ENCODE results near the gene ALDH8A1.

ALDH8A1 gene

GRCh38 chr6:134950482-134950881, 581 bp upstream of the ALDH8A1 start:
- no peak overlapping the region for H3K9ac ChIP-seq (ENCODE audit: low read length)
- no peak overlapping the region for H3K4me3 ChIP-seq (ENCODE audit: low read depth in 1 of 2, low read length in 2 of 2)
- no peaks in the 10 kb centered on the region for H3K36me3 ChIP-seq (ENCODE audit: insufficient read depth, low read length)
- H3K27ac ChIP-seq (ENCODE audit: low read depth, low read length) = no peak overlapping the region
- no peaks in the 10 kb centered on the region for H3K4me1 ChIP-seq (ENCODE audit: insufficient read depth, low read length)
- H3K27me3 ChIP-seq (ENCODE audit: control insufficient read depth in 1 of 2, insufficient read depth in 2 of 2, low read length in 2 of 2) = no peaks in the 10 kb centered on the region
- H3K9me3 ChIP-seq (ENCODE audit: low read length) = no peaks in the 10 kb centered on the region

DNA sequence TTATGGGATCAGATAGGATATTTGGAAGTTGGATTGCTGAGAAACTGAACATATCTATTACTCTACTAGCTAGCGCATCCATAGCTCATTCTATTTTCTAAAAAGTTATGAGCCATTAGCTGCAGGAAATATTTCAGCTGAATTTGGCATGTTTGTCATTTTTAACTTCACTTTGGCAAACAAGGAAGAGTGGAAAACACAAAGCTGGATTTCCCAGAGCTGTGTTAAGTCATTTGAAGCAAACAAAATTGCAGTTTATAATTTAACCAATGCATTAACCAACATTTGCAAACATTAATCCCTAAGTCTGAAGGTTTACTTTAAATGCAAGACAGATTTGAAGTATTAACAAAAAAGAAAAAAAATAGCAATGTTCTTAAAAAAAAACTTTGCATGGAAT, 1.2 kb downstream of the ALDH8A1 start:
- Histone ChIP-seq H3K36me3 (ENCODE audit: insufficient read depth, low read length) (no peaks in the 10 kb centered on the region), H3K9ac (ENCODE audit: low read length) (no peak overlapping the region), H3K9me3 (ENCODE audit: low read length) (no peaks in the 10 kb centered on the region), H3K4me3 (ENCODE audit: low read depth in 1 of 2, low read length in 2 of 2) (no peak overlapping the region), H3K27me3 (ENCODE audit: control insufficient read depth in 1 of 2, insufficient read depth in 2 of 2, low read length in 2 of 2) (no peaks in the 10 kb centered on the region), H3K4me1 (ENCODE audit: insufficient read depth, low read length) (no peaks in the 10 kb centered on the region), H3K27ac (ENCODE audit: low read depth, low read length) (no peak overlapping the region)

GRCh38 chr6:134948142-134948541, 1.8 kb downstream of the ALDH8A1 start:
- H3K27ac ChIP-seq (ENCODE audit: low read depth, low read length) = no peak overlapping the region
- H3K4me3 ChIP-seq (ENCODE audit: low read depth in 1 of 2, low read length in 2 of 2) = no peak overlapping the region
- H3K4me1 ChIP-seq (ENCODE audit: insufficient read depth, low read length) = no peaks in the 10 kb centered on the region
- H3K36me3 ChIP-seq (ENCODE audit: insufficient read depth, low read length) = no peaks in the 10 kb centered on the region
- H3K27me3 ChIP-seq (ENCODE audit: control insufficient read depth in 1 of 2, insufficient read depth in 2 of 2, low read length in 2 of 2) = no peaks in the 10 kb centered on the region
- H3K9ac ChIP-seq (ENCODE audit: low read length) = no peak overlapping the region
- H3K9me3 ChIP-seq (ENCODE audit: low read length) = no peaks in the 10 kb centered on the region

DNA sequence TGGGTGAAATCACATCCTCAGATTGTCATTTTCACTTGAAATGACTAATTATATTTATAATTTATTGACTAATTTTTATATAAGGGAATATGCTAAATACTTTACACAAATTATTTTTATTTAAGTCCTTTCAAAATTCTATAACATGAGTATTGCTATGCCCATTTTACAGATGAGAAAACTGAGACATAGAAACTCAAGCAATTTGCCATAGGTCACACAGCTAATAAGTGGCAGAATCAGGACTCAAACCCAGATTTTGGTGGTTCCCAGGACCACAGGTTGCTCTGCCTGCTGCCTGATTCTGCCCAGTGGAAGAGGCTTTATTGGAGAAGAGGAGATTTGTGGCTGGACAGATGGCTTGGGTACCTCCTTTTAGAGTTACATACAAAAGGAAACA, 4.9 kb downstream of the ALDH8A1 start:
- no peak overlapping the region for H3K27ac ChIP-seq (ENCODE audit: low read depth, low read length)
- no peak overlapping the region for H3K4me3 ChIP-seq (ENCODE audit: low read depth in 1 of 2, low read length in 2 of 2)
- no peak overlapping the region for H3K9ac ChIP-seq (ENCODE audit: low read length)
- no peaks in the 10 kb centered on the region for H3K36me3 ChIP-seq (ENCODE audit: insufficient read depth, low read length)
- no peaks in the 10 kb centered on the region for H3K4me1 ChIP-seq (ENCODE audit: insufficient read depth, low read length)
- no peaks in the 10 kb centered on the region for H3K9me3 ChIP-seq (ENCODE audit: low read length)
- no peaks in the 10 kb centered on the region for H3K27me3 ChIP-seq (ENCODE audit: control insufficient read depth in 1 of 2, insufficient read depth in 2 of 2, low read length in 2 of 2)

DNA sequence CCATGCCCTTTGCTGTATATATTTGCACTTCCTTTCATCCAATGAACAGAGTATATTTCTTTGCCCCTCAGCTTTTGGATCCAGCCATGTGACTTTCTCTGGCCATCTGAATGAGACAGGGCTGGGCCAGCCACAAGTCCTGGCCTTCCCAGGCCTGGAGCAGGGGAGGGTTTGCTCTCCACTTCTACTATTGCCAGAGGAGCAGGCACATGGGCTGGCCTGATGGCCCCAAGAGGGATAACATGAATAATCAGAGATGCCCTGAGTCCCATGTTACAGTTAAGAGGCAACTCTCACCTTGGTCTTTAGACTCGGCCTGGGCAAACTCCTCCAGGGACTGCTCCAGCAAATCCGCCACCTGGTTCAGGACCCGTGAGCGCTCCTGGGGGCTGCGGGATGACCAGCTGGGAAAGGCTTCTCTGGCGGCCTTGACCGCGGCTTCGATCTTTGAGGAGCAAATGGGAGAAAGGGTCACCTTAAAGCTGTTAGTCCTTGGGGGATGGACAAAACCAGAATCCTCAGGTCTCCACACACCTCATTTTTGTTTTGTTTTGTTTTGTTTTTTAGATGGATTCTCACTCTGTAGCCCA, 6.3 kb downstream of the ALDH8A1 start:
- no peak overlapping the region for H3K9ac ChIP-seq (ENCODE audit: low read length)
- no peak overlapping the region for H3K4me3 ChIP-seq (ENCODE audit: low read depth in 1 of 2, low read length in 2 of 2)
- H3K27ac ChIP-seq (ENCODE audit: low read depth, low read length) = no peak overlapping the region
- no peaks in the 10 kb centered on the region for H3K36me3 ChIP-seq (ENCODE audit: insufficient read depth, low read length)
- no peaks in the 10 kb centered on the region for H3K4me1 ChIP-seq (ENCODE audit: insufficient read depth, low read length)
- no peaks in the 10 kb centered on the region for H3K9me3 ChIP-seq (ENCODE audit: low read length)
- no peaks in the 10 kb centered on the region for H3K27me3 ChIP-seq (ENCODE audit: control insufficient read depth in 1 of 2, insufficient read depth in 2 of 2, low read length in 2 of 2)

GRCh38 chr6:134938896-134939295, 11.0 kb downstream of the ALDH8A1 start:
- H3K27me3 ChIP-seq (ENCODE audit: control insufficient read depth in 1 of 2, insufficient read depth in 2 of 2, low read length in 2 of 2) = no peaks in the 10 kb centered on the region
- H3K4me1 ChIP-seq (ENCODE audit: insufficient read depth, low read length) = no peaks in the 10 kb centered on the region
- H3K9me3 ChIP-seq (ENCODE audit: low read length) = no peaks in the 10 kb centered on the region
- H3K27ac ChIP-seq (ENCODE audit: low read depth, low read length) = no peak overlapping the region
- H3K9ac ChIP-seq (ENCODE audit: low read length) = no peak overlapping the region
- H3K36me3 ChIP-seq (ENCODE audit: insufficient read depth, low read length) = no peaks in the 10 kb centered on the region
- no peak overlapping the region for H3K4me3 ChIP-seq (ENCODE audit: low read depth in 1 of 2, low read length in 2 of 2)

DNA sequence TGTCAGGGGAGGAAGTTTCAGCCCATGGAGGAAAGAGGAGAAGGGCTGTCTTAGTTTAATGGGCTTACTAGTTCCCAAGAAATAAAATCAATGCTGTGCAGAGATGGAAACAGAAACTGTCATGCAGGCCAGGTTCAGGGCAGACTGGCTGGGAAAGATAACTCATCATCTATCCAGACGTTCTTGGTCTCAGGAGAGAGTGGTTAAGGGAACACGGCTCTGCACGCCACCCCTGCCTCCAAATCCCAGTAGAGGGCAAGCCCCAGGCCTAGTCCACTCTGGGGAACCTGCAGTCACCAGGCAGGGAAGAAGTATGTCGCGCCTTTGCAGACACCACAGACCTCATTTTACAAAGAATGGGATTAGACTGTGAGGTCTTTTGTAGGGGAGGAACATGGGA, 12.5 kb downstream of the ALDH8A1 start:
- Histone ChIP-seq H3K9me3 (ENCODE audit: low read length) (no peaks in the 10 kb centered on the region), H3K4me1 (ENCODE audit: insufficient read depth, low read length) (no peaks in the 10 kb centered on the region), H3K27me3 (ENCODE audit: control insufficient read depth in 1 of 2, insufficient read depth in 2 of 2, low read length in 2 of 2) (no peaks in the 10 kb centered on the region)

DNA sequence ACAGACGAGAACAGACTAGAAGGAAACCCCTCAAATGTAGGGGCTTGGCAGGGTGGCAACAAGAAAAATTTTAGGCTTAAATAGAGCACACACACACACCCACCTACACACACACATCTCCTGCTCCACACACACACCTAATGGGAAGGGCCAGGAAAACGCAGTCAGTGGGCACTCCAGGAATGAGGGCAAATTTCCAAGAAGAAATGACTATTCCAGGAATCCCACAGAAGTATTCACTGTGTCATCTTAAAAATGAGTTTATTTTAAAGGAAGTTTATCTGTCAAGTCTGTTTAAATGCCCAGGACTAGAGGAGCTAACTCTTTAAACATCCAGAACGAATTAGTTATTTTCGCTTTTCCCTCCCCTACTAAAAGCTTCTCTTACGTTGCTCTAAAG, 13.0 kb downstream of the ALDH8A1 start:
- H3K9ac ChIP-seq (ENCODE audit: low read length) = no peak overlapping the region
- H3K27me3 ChIP-seq (ENCODE audit: control insufficient read depth in 1 of 2, insufficient read depth in 2 of 2, low read length in 2 of 2) = no peaks in the 10 kb centered on the region
- H3K27ac ChIP-seq (ENCODE audit: low read depth, low read length) = no peak overlapping the region
- H3K9me3 ChIP-seq (ENCODE audit: low read length) = no peaks in the 10 kb centered on the region
- H3K4me3 ChIP-seq (ENCODE audit: low read depth in 1 of 2, low read length in 2 of 2) = no peak overlapping the region
- H3K4me1 ChIP-seq (ENCODE audit: insufficient read depth, low read length) = no peaks in the 10 kb centered on the region
- no peaks in the 10 kb centered on the region for H3K36me3 ChIP-seq (ENCODE audit: insufficient read depth, low read length)

More for the DNA sequence above, 12.5 kb downstream of the ALDH8A1 start:
- H3K9ac ChIP-seq (ENCODE audit: low read length) = no peak overlapping the region
- no peaks in the 10 kb centered on the region for H3K36me3 ChIP-seq (ENCODE audit: insufficient read depth, low read length)
- no peak overlapping the region for H3K27ac ChIP-seq (ENCODE audit: low read depth, low read length)
- no peak overlapping the region for H3K4me3 ChIP-seq (ENCODE audit: low read depth in 1 of 2, low read length in 2 of 2)

- Histone ChIP-seq H3K9ac (ENCODE audit: low read length) (no peak overlapping the region), H3K9me3 (ENCODE audit: low read length) (no peaks in the 10 kb centered on the region), H3K4me3 (ENCODE audit: low read depth in 1 of 2, low read length in 2 of 2) (no peak overlapping the region), H3K27ac (ENCODE audit: low read depth, low read length) (no peak overlapping the region), H3K4me1 (ENCODE audit: insufficient read depth, low read length) (no peaks in the 10 kb centered on the region), H3K36me3 (ENCODE audit: insufficient read depth, low read length) (no peaks in the 10 kb centered on the region), H3K27me3 (ENCODE audit: control insufficient read depth in 1 of 2, insufficient read depth in 2 of 2, low read length in 2 of 2) (no peaks in the 10 kb centered on the region)
Measured at GRCh38 chr6:134936476-134936875, 13.4 kb downstream of the ALDH8A1 start.

DNA sequence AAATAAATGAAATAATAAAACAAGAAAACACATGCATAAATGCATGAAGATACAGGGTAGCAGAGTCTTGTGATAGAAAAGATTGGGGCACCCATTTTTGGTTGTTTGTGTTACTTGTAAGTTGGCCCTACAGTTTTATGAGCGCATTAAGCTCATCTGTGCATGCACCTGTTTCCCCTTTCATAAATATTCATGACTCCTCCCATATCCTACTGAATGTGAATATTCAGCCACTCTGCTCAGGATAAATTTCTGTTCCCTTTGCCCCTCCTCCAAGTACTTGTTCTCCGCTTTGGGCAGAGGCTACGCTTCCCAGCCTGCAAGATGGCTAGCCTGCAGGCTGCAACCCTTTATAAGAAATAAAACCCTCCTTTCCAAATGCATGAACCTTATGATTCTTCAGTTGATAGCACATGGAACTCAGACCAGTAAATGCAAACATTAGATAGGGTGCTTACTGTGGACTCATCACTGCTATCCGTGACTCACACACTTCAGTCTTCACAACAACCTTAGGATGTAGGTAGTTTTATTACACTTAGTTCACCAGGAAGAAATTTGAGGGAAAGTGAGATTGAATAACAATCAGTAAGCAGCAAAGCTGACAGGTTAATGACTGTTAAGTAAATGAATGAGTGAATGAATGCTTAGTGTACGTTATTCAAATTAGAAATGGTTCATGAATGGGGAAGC, 15.0 kb downstream of the ALDH8A1 start:
- H3K27ac ChIP-seq (ENCODE audit: low read depth, low read length) = no peak overlapping the region
- H3K4me1 ChIP-seq (ENCODE audit: insufficient read depth, low read length) = no peaks in the 10 kb centered on the region
- no peaks in the 10 kb centered on the region for H3K9me3 ChIP-seq (ENCODE audit: low read length)
- H3K4me3 ChIP-seq (ENCODE audit: low read depth in 1 of 2, low read length in 2 of 2) = no peak overlapping the region
- H3K27me3 ChIP-seq (ENCODE audit: control insufficient read depth in 1 of 2, insufficient read depth in 2 of 2, low read length in 2 of 2) = no peaks in the 10 kb centered on the region
- no peak overlapping the region for H3K9ac ChIP-seq (ENCODE audit: low read length)
- no peaks in the 10 kb centered on the region for H3K36me3 ChIP-seq (ENCODE audit: insufficient read depth, low read length)

GRCh38 chr6:134932535-134933470, 17.1 kb downstream of the ALDH8A1 start:
- H3K4me1 ChIP-seq (ENCODE audit: insufficient read depth, low read length) = no peaks in the 10 kb centered on the region
- H3K36me3 ChIP-seq (ENCODE audit: insufficient read depth, low read length) = no peaks in the 10 kb centered on the region
- H3K9ac ChIP-seq (ENCODE audit: low read length) = no peak overlapping the region
- H3K27ac ChIP-seq (ENCODE audit: low read depth, low read length) = no peak overlapping the region
- no peaks in the 10 kb centered on the region for H3K27me3 ChIP-seq (ENCODE audit: control insufficient read depth in 1 of 2, insufficient read depth in 2 of 2, low read length in 2 of 2)
- no peak overlapping the region for H3K4me3 ChIP-seq (ENCODE audit: low read depth in 1 of 2, low read length in 2 of 2)
- H3K9me3 ChIP-seq (ENCODE audit: low read length) = no peaks in the 10 kb centered on the region

All from muscle layer of colon (tissue), 2 donors.